NOMO-1 treated with DMSO at 0.1 percent for 48 hours (cell line): ENCODE results near the gene SUPT20H.
"Not testable (repeated sequence)": the region's sequence is repeated elsewhere in the genome, so short reads cannot be mapped to it uniquely, and the experiment has no call there.

Experiments
- DNase-seq: peaks from one replicate; lab custom pipeline; 2025; ENCODE audit not compliant: unreplicated experiment; lab: John Stamatoyannopoulos, UW

SUPT20H gene

DNA sequence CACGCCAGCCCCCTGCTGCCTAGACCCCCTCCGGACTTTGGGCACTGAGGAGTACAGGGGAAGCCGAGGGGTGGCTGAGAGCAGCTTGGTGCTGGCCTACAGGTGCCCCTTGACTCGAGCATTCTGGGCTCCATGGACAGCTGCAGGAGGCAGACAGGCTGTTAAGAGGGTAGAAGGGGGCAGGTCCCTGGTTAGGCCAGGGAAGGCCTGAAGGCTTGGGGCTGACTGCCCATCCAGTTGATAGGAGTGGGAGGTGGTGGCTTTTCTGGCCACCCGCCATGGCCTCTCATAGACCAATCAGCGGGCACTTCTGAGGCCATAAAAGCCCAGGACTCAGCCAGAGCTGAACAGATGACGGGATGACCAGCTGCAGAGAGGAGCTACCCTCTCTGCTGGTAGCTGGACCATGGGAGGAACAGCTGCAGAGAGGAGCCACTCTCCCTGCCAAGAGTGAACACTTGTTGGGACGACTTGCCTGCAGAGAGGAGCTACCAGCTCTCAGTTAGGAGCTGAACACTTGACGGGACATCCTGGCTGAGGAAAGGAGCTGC lies 10.7 kb upstream of the SUPT20H start:
- no peak for DNase-seq

DNA sequence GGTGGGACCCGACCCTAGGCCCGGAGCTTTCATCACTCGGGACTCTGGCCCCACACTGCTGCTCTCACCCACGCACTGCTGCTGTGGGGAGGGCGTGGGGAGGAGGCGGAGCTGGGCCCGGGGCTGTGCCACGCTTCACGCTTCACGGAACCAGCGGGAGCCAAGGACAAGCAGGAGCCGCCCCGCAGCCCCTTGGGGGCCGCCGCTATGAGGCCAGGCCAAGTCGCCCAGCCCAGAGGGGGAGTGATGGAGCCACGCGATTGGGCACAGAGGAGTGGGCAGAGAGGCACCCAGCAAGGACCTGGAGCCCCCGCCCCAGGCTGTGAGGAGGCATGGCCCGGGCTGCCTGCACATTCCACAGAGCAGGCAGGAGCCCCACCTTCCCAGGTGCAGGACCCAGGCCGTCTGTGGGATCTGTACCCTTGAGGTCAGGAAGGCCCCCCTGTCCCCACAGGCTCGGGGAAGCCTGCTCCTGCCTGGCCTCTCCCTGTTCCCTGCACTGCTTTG lies 10.2 kb upstream of the SUPT20H start:
- no peak for DNase-seq

DNA sequence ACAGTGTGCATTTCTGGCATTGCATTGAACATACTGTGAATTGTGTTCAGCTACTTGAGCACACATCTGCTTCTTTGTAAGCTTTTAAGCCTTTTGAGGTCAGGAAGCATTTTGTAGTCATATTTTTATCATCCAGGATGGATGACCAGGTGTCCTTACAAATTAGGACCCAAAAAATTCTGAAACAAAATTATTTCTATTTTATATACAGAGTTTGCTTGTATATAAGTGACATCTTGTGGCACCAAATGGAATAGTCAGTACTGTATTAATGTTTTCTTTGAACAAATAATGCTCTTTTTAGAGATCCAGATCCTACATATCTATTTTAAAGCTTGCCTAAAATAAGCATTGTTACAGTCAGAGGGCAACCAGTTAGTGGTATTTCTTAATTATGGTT lies 9.5 kb upstream of the SUPT20H start:
- no peak for DNase-seq

DNA sequence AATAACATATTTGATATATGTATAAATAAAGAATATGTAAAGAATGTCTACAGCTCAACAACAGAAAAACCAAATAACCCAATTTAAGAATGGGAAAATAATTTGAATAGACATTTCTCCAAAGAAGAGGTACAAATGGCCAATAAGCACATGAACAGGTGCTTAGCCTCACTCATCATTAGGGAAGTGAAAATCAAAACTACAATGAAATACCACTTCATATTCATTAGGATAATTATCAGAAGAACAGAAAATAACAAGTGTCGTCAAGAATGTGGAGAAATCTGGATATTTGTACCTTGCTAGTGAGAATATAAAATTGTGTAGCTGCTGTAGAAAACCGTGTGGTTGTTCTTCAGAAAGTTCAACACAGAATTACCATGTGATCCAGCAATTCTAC lies 8.4 kb upstream of the SUPT20H start:
- no peak for DNase-seq

DNA sequence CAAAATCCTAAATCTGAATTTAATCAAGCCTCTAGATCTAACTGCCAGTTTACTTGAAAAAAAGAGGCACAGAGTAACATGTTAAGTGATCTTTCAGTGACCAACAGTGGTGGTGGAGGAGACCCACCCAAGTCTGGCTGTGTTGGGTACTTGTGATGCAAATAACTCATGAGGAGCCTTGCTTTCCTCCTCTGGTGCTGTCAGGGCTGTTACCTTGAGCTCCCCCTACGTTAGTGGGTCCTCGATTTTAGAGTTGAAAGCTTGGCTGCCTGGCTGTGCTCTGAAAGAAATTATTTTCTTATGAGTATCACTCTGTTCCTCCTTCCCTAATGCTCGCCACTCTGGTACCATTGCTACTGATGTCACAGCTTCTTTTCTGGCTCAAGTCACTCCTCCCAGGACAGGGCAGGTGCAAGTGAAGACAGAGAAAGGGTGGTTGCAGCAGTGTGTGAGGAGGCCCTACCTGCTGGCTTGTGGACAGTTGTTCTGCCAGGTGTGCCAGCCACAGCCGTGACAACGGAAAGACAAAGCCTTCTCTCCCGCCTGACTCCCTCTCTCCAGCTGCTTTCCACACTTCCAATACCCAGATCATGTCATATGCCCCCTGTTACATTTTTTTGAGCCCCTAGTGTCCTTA lies 6.5 kb upstream of the SUPT20H start:
- no peak for DNase-seq

DNA sequence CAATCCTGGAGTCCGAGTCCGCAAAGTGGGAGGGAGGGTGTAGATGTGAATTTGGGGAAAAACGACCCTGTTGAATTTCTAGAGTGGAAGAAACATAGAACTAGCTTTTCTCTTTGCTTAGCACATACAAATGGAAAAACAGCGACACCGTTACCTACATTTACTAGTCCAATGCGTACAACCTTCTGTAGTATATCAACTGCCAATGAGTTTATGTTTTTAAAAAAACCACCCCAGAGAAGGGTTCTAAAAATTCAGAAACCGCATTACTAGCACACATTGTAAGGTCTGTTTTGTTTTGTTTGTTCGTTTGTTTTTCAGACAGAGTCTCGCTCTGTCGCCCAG lies 332 bp upstream of the SUPT20H start:
- no peak for DNase-seq

DNA sequence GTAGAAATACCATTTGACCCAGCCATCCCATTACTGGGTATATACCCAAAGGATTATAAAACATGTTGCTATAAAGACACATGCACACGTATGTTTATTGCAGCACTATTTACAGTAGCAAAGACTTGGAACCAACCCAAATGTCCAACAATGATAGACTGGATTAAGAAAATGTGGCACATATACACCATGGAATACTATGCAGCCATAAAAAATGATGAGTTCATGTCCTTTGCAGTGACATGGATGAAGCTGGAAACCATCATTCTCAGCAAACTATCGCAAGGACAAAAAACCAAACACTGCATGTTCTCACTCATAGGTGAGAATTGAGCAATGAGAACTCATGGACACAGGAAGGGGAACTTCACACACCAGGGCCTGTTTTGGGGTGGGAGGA lies 3.3 kb downstream of the SUPT20H start:
- DNase-seq, result not testable (repeated sequence)

DNA sequence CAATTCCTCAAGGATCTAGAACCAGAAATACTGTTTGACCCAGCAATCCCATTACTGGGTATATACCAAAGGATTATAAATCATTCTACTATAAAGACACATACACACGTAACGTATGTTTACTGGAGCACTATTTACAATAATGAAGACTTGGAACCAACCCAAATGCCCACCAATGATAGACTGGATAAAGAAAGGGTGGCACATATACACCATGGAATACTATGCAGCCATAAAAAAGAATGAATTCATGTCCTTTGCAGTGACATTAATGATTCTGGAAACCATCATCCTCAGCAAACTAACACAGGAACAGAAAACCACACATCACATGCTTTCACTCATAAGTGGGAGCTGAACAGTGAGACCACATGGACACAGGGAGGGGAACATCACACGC lies 6.4 kb downstream of the SUPT20H start:
- DNase-seq, result not testable (repeated sequence)

DNA sequence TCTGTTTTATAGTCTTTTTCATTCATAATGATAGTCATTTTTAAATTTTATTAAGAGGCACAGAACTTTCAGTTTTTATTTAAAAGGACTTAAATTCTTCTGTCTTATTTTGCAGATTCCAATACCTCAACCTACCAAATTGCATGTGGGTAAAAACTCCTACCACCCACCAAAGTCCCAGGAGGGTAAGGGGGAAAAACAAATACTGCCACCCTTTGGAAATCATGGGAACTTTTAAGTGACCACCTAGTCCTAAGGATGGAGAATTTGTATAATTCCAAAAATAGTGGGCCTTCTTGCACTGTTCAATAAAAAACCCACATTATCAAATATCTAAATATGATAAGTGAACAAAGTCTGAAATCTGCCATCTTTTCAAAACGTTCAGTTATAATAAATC lies 9.7 kb downstream of the SUPT20H start:
- no peak for DNase-seq

DNA sequence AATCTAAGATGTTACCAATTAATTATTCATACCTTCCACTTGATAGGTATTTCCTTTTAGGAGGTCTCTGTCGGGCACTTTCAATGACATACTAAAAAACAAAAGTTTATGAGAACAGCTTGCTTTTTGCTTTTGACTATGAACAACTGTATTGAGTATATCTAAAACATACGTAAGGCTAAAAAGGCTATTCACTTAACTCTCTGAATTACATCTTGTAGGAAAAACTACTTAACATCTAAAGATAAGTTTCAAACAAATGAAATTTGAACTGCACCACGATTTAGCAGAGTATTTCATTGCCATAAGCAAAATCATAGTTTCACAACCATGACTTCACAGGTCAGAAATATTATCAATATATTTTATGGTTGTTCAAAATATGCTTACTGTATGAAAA lies 11.6 kb downstream of the SUPT20H start:
- DNase-seq, result no peak

DNA sequence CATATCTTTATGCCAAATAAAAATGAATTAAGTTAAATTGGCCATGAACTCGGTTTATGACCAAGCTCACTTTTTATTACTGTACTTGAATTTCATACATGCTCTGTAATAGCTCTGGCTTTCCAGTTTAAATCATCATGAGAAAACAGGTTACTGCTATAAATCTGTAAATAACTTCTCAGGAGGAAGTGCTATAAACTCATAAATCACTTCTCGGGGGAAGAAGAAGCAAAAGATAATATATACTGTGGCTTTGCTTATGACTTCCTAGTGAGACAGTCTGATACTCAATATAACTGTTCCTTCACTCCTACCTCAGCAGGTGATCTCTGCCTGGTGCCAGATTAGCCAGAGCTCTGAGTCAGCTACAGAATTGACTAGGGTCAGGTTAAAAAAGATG lies 12.5 kb downstream of the SUPT20H start:
- DNase-seq, result no peak

DNA sequence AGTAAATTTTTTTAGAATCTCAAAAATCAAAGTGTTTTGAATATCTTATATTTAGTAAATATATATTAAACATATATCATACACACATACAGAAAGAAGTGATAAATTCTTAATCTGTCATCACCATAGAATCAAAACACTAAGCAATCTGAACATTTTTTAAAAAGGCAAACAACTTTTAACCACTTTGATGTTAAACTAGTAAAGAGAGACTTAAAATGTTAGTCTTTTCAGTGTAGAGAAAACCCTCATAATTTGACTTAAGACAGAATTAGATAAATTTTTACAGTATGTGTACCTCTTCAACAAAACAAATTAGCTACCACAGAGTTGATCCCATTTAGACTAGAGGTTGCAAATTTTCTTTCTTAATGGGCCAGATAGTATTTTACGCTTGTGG lies 13.4 kb downstream of the SUPT20H start:
- DNase-seq, result no peak

DNA sequence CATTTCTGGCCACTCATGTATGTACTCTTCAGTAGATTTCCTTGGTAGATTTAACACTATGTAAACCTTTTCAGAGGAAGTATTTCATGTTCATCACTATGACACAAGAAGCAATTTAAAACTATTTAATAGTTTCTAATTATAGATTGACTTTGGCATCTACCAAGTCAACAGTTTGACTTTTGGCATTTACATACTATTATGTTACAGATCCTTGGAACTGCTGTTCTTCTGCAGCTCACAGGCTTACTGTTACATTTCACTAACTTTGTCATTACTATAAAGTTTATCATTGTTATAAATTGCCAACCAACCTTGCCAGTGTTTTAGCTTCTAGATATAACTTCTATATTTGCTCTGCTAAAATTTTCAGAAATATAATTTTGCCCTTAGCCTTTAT lies 18.7 kb downstream of the SUPT20H start:
- no peak for DNase-seq

DNA sequence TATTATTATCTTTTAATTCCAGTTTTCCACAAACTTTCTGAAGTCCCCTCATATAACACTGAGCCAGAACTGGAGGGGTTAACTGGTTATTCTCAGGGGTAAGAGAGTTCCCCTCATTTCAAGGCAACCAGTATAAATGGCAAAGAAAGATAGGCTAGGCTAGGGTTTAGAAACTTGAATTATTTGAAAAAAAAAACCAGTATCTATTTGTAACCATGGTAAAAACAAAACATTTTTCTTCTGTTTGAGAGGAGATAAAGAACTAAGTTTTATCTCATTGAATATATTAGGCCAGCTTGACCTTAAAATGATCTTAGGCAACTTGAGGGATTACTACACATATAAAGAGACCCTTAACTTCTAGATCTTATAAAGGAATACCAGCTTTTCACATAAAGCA lies 19.6 kb downstream of the SUPT20H start:
- DNase-seq, result no peak

DNA sequence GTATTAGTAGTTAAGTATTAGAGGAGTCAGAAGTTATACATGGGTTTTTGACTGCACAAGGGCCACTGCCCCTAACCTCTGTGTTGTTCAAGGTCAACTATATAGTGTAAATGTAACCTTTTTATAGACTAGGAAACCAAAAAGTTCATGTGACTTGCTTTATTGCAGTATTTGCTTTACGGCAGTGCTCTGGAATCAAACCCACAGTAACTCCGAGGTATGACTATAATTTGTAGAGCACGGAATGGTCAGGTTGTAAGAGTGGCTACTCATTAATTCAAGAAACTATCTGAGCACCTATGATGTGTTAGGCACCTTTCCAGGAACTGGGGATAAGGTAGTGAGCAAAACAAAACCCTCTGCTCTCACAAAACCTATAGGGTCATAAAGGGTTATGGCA lies 22.2 kb downstream of the SUPT20H start:
- no peak for DNase-seq

DNA sequence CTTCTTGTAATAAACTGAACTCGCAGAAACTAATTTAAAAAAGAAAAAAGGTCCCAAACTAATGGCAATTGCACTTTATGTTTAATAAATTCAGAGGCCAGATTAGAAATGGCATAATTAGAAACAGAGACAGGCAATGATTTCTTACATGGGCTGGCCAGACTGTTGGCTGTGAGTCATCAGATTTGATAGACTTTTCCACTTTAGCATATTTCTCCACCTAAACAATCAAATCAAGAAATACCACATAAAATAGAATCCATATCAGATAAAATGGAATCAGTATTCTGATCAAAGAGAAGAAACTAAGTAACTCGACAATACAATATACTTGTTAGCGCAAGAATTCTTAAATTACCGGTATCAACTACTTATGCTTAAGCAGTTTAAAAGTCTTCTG lies 29.9 kb downstream of the SUPT20H start:
- no peak for DNase-seq

DNA sequence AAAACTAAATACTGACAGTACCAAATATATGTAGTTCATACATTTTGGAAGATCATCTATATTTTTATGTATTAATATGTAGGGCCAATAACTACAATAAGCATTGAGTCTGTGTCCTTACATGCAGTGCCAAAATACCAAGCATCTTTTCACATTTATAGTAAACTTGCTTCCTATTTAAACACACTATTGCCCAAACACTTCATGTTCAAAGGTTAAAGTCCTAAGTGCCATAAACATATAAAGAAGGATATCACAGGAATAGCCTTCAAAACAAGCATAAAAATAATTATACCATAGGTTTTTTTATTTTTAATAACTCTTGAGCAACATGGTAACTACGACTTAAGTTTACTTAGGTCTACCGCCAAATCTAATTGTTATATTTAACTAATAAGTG lies 31.8 kb downstream of the SUPT20H start:
- DNase-seq, result no peak

DNA sequence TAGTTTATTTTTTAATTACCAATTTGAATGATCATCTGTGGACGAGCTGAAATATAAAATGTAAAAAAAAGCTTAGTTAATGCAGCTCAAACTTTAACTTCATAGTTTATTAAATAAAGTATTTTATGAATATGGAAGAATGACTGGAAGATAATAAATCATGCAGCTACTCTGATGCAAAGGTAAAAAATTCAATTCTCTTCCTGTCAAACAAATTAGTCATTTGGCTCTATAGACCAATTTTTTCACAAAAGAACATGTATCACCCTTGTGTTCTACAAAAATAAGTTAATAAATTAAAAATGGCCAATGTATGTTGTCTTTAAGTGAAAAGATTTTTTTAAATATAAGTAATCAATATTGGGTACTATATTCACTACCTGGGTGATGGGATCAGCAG lies 32.7 kb downstream of the SUPT20H start:
- no peak for DNase-seq

DNA sequence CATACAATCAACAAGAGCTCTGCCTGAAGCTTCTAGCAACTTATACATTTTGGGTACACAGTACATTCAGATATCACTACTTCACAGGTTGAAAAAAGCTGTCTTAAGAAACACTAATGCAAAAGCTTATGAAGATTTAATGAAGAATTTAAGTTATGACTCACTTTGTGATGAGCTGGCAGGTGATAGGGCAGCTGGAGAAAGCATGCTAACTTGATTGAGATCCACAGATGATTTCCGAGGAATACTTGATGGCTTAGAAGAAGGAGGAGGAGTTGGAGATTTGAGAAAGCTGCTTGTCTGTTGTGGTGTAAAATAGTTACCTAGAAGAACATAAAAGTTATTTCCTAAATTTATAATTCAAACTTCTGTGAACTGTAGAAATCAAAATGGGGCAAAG lies 35.6 kb downstream of the SUPT20H start:
- DNase-seq, result no peak

DNA sequence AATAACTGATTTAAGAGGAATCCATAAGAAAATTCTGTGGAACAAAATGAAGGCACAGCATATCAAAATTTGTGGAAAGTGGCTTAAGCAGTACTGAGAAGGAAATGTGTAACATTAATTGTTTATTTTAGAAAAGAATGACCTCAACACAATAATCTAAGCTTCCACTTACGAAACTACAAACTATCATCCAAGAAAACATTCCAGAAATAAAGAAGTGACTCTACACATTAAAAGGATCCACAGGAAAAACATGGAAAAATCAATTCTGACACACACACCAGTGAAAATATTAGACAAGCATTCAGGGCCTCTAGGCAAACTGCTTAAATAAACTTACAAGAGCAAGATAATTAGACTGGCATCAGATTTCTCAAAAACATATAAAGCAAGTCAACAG lies 44.9 kb downstream of the SUPT20H start:
- no peak for DNase-seq

DNA sequence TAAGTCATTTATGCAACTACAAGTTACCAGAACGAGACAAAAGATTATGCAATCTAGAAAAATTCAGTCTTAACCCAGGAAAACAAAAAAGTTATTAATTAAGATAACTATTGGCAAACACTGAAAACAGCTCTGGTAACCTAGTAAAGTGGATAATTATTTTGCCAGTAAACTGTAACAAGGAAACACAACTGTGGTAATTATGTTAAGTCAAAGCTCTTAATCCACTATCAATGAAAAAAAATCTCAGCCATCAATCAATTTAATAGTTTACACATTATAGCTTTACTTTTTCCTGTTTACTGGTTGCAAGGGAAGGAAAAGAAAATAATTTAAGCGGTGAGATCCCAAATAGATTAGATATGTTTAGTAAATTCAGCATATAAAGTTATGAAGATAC lies 47.7 kb downstream of the SUPT20H start:
- no peak for DNase-seq

DNA sequence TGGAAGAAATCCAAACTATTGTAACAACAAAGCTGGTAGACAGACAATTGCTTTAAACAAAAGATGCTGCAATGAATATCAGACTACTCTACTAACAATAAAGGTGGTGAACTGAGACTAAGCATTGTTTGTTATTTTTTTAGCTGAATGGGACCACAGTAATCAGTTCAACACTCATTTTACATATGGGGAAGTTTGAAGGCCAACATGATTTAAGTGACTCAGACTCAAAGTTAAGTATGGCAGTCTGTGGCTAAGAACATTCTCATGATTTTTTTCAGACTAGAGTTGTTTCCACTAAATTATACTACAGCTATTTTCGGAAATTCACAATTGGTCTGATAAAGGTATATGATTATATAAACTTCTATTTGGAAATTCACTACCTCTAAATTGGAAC lies 48.5 kb downstream of the SUPT20H start:
- peak; percentile 7 for DNase-seq

DNA sequence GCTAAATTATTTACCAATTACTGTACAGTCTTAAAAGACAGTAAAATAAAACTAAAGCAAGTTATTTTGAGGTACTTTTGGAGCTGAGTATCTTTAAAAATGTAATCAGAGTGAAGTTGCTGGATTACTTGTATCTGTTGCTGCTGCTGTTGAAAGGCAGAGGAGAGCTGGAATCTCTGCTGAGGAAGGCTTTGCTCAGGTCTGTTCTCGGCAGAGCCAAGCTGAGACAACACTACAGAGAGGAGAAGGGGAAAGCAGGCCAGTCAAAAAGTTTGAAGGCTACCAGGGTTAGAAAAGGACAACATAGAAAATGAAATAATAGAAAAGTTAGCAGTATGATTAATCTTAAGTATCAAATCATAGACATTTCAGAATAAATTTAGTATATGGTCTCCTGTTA lies 49.1 kb downstream of the SUPT20H start:
- DNase-seq, result no peak
